NCI-H2196 (cell line): ENCODE measurements around the gene CLTA.
A peak's percentile ranks its signal among the peaks of the same experiment; 100 is the strongest.

Source experiments
- DNase-seq: peaks from one replicate; lab custom pipeline; 2025; ENCODE audit not compliant: unreplicated experiment; lab: John Stamatoyannopoulos, UW

CLTA gene

GRCh38 chr9:36187414-36187813 is 3.3 kb upstream of the CLTA start:
- peak; percentile 9 for DNase-seq

GRCh38 chr9:36188212-36188611 is 2.5 kb upstream of the CLTA start:
- no peak for DNase-seq

GRCh38 chr9:36189976-36190375 is 745 bp upstream of the CLTA start:
- DNase-seq, result no peak

- no peak for DNase-seq
Measured at GRCh38 chr9:36191290-36191645, 547 bp downstream of the CLTA start.

GRCh38 chr9:36191686-36192085 is 965 bp downstream of the CLTA start:
- DNase-seq, result no peak

GRCh38 chr9:36192196-36192595 is 1.5 kb downstream of the CLTA start:
- no peak for DNase-seq

GRCh38 chr9:36193023-36193422 is 2.3 kb downstream of the CLTA start:
- no peak for DNase-seq

GRCh38 chr9:36194326-36195000 is 3.7 kb downstream of the CLTA start:
- DNase-seq, result no peak

GRCh38 chr9:36204906-36205547 is 14.3 kb downstream of the CLTA start:
- peak; percentile 8 for DNase-seq

GRCh38 chr9:36207016-36207415 is 16.3 kb downstream of the CLTA start:
- no peak for DNase-seq

- DNase-seq, result no peak
Measured at GRCh38 chr9:36207546-36208012, 16.9 kb downstream of the CLTA start.

- DNase-seq, result no peak
Measured at GRCh38 chr9:36208521-36209253, 18.0 kb downstream of the CLTA start.

GRCh38 chr9:36210722-36211121 is 20.0 kb downstream of the CLTA start:
- DNase-seq, result no peak

- no peak for DNase-seq
Measured at GRCh38 chr9:36211510-36211909, 20.8 kb downstream of the CLTA start.

GRCh38 chr9:36213387-36213786 is 22.7 kb downstream of the CLTA start:
- DNase-seq, result no peak

GRCh38 chr9:36213989-36214388 is 23.3 kb downstream of the CLTA start:
- no peak for DNase-seq

GRCh38 chr9:36214571-36214970 is 23.9 kb downstream of the CLTA start:
- DNase-seq, result no peak

GRCh38 chr9:36217256-36217968 is 26.7 kb downstream of the CLTA start:
- peak; percentile 23 for DNase-seq

- DNase-seq, result no peak
Measured at GRCh38 chr9:36218011-36218410, 27.3 kb downstream of the CLTA start.

GRCh38 chr9:36218411-36218901 is 27.7 kb downstream of the CLTA start:
- DNase-seq, result no peak

- no peak for DNase-seq
Measured at GRCh38 chr9:36221667-36222066, 30.9 kb downstream of the CLTA start.
